NCI-H146 (cell line): ENCODE measurements around the gene IL34.
"Not testable (repeated sequence)": the region's sequence is repeated elsewhere in the genome, so short reads cannot be mapped to it uniquely, and the experiment has no call there.

Experiments
- DNase-seq: peaks from one replicate; lab custom pipeline; 2025; lab: John Stamatoyannopoulos, UW

IL34 gene

DNA sequence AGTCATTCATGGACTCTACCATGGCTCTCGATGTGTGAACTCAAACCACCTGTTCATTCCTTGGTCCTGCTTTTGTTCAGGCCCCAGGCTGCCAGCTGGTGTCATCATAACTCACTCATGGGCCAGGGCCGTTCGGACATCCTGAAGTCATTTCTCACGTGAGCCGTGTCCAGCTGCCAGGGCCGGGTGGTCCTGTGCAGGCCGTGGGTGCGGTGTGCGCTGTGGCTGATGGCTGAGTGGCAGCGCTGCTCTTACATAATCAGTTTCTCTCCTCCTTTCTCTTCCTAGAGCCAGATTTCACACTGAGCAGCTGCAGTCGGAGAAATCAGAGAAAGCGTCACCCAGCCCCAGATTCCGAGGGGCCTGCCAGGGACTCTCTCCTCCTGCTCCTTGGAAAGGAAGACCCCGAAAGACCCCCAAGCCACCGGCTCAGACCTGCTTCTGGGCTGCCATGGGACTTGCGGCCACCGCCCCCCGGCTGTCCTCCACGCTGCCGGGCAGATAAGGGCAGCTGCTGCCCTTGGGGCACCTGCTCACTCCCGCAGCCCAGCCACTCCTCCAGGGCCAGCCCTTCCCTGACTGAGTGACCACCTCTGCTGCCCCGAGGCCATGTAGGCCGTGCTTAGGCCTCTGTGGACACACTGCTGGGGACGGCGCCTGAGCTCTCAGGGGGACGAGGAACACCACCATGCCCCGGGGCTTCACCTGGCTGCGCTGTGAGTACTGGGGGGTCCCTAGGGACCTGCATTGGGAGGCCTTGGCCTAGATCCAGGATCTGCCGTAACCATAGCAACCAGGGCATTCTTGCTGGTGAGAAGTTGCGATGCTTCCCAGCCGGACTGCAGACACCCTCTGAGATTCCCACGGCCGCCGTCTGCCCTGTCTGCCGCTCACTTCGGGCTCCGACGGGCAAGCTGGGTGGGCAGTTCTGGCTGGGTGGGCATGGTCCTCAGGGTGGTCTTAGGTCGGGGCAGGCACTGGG, at the start of gene IL34:
TSS of gene IL34 (plus strand) at position 300 of the 982 bp plus-strand sequence. CDS start at position 689, 389 bp downstream.
- peak; percentile 75 for DNase-seq

DNA sequence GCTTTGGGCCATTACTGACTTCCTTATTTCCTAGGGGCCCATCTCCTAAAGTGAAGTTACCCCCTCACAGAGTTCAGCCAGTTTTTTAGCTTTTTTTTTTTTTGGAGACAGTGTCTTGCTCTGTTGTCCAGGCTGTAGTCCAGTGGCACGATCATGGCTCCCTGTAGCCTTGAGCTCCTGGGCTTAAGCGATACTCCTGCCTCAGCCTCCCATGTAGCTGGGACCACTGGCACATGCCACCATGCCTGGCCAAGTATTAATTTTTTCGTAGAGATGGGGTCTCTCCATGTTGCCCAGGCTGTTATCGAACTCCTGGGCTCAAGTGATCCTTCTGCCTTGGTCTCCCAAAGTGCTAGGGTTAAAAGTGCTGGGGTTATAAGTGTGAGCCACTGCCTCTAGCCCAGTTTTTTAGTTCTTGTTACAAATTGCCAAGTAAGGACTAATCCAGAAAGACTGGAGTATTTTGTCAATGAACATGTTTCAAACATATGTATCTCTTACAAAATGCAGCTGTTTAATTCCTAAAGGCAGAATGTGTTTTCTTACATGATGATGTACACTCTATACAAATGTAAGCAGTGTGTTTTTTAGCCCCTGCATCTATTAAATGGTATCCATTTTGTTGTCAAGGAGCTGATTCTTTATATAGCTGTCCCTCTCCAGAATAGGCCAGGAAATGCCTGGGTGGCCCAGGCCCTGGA, 49.1 kb upstream of the IL34 start:
- no peak for DNase-seq

DNA sequence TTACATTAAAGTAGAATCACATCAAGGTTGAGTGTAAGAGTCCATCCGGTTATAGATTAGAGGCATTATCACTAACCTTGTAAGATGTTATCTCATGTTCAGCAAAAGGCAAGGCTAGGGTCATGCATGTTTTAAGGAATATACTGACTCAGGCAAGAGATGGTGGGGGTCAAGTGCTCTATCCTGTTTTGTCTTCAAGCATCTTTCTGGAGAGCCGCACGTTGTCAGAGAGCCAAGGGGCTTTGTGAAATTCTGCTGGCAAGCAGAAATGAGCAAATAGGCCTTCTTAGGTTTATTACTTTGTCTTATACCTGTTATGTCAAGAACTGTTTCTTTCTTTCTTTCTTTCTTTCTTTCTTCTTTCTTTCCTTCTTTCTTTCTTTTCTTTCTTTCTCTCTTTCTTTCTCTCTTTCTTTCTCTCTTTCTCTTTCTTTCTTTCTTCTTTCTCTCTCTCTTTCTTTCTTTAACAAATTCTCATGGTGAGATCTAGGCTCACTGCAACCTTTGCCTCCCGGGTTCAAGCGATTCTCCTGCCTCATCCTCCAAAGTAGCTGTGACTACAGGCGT, 47.3 kb upstream of the IL34 start:
- DNase-seq = no peak

DNA sequence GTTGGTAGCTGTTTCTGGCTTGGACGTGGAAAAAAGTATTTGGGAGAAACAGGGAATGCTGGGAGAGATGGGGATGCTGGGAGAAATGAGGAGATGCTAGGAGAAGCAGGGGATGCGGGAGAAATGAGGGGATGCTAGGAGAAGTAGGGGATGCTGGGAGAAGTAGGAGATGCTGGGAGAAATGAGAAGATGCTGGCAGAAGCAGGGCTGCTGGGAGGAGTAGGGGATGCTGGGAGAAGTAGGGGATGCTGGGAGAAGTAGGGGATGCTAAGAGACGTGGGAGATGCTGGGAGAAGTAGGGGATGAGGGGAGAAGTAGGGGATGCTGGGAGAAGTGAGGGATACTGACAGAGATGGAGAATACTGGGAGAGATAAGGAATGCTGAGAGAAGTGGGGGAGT, 45.6 kb upstream of the IL34 start:
- DNase-seq = no peak

DNA sequence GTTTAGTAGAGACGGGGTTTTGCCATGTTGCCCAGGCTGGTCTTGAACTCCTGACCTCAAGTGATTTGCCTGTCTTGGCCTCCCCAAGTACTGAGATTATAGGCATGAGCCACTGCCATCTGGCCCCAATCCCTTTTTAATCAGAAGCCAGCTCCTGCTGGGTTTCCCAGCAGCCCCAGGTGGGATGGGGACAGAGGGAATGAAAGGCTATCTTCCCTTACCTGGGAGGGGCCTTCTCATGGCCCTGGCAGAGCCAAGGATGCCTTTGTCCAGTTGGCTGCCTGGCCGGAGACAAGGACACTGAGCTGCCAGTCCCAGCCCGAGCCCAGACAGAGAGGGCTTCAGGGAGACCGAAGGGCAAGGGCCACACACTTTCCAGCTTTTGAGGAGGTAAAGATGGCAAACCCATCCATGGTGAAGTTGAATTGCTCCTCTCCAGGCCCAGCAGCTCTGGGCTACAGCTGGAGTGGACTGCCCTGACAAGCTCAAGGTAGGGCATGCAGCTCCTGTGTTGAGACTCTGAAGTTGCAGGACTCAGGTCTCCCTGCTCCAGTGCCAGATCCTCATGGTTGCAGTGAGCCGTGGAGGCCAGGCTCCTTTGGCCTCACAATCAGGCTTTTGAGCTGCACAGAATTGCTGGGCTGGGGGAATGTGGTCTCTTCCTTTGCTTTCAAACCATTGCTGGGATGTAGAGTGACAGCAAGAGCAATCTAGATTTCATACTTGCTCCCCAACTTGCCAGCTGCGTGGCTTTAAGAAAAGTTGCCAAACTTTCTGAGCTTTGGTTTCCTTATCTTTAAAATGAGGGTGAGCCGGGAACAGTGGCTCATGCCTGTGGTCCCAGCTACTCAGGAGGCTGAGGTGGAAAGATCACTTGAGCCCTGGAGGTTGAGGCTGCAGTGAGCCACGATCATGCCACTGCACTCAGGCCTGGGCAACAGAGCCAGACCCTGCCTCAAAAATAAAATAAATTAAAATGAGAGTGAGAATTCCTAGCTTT, 44.5 kb upstream of the IL34 start:
- no peak for DNase-seq

DNA sequence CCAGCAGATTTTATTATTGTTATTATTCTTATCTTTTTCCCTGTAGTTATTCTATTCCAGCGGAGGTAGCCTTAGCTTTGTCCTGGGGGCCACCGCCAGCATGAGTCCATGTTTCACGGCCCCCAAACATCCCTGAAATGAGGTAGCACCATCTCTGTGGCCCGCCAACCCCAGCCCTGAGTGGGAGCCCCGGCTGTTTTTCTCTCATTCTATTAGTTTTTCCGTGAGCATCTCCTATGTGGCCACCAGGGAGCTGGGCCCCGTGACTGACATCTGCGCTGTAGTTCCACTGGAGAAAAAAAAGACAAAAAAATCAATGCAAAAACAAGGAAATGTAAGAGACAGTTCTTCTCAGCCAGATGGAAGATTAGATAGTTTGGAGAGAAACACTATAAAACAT, 43.5 kb upstream of the IL34 start:
- DNase-seq = no peak

DNA sequence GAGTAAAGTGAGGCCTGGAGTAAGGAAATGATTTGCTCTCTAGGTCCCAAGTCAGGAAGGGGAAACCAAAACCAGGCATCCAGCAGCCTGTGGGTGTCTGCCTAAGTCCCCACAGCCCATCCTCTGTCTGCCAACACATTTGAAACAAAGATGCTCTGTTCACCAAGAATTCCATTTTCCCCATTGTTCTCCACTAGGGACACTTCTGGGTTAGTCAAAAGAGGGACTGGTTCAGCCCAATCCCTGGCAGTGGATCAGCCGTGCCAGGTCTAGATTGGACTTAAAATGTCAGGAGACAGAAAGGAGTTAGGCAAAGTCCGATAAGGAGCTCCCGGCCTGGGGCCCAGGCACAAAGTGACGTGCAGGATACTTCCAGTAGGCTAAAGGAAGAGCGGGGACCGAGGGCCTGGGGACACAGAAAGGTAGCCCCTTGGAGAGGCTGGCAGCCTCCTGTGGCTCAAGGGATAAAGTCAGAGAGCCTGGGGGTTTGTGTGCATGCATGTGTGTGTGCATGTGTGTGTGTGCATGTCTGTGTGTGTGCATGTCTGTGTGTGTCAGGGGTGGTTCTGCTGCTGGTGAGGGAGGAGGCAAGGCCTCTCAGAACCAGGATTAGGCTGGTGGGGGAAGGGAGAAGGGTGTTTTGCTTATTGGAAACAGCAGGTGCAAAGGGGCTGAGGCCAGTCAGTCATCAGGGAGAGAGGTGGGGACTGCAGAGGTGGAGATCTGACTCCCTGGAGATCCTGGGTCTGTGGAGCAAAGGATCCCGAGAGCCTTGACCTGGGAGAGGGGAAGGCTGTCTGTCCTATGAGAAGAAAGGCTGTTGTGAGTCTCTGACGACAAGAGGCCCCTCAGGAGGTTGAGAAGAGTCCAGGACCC, 41.7 kb upstream of the IL34 start:
- no peak for DNase-seq

DNA sequence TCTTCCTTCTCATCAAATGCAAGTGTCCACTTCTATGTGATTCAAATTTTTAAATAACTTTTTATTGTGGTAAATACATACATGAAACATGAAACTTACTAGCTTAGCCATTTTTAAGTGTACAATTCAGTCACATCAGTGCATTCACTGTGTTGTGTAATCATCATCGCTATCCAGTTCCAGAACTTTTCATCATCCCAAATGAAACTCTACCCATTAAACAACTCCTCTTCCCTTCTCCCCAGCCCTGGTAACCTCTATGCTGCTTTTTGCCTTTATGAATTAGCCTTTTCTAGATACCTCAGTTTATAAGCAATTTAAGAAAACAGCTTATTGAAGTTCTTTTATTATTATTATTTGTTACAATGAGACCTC, 41.1 kb upstream of the IL34 start:
- no peak for DNase-seq

DNA sequence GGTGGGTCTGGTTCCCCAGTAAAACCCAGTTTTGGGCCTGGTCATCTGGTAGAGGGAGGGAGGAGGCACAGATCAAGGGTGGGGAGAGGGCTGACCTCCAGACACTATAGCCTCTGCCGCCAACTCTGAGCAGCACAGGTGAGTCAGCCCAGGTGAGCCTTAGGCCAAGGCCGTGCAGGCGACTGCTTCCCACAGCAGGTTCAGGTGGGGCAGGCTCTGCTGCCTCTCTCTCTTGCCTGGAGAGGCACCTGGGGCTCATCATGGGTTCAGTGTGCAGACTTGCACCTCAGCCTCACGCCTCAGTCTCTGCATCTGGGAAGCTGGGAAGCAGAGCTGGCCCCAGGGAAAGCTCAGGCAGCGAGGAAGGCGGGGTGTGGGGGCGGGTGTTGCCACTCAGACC, 37.8 kb upstream of the IL34 start:
- no peak for DNase-seq

DNA sequence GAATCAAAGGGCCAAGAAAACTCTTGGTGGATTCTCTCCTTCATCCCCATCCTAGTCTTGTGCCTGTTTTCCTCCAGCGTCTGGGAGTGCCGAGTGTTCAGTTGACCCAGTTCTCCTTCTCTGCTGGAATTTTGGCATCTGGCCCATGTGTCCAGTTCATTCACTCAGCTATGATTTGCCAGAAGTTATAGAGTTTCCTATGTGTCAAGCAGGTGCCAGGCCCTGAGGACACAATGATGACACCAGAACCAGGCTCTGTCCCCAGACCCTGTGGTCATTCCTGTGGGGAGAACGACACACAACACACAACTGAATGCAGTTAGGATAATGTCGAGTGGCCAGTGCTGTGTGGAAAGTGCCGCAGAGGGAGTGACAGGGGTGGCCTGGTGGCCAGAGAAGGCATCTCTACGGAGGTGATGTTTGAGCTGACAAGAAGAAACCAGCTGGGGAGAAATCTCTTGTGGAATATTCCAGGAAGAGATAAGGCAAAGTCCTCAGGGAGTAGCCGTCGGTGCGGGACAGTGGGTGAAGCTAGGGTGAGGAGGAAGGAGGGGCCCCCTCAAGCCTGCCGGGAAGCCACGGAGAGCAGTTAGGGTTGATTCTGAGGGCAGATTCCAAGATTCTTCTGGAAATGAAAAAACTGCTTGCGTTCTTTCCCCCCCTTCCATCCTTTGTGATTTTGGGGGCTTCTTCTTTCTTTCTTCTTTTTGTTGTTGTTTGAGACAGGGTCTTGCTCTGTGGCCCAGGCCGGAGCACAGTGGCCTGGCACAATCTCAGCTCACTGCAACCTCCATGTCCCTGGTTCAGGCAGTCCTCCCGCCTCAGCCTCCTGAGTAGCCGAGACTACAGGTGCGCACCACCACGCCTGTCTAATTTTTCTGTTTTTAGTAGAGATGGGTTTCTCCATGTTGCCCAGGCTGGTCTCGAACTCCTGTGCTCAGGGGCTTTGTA, 35.8 kb upstream of the IL34 start:
- DNase-seq = no peak

DNA sequence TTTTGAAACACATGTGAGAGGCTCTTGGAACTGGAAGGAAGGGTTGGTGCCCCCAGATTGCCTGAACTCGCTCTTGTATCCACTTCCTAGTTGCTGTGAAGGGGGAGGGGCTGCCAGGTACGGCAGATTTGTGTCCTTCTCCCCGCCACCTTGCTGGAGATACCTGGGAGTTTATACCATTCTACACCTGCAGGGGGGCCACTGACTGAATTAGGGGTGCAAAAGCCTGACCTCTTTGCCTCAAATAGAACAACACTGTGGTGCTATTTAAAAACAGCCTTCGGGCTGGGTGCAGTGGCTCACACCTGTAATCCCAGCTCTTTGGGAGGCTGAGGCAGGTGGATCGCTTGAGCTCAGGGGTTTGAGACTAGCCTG, 35.1 kb upstream of the IL34 start:
- DNase-seq = no peak

DNA sequence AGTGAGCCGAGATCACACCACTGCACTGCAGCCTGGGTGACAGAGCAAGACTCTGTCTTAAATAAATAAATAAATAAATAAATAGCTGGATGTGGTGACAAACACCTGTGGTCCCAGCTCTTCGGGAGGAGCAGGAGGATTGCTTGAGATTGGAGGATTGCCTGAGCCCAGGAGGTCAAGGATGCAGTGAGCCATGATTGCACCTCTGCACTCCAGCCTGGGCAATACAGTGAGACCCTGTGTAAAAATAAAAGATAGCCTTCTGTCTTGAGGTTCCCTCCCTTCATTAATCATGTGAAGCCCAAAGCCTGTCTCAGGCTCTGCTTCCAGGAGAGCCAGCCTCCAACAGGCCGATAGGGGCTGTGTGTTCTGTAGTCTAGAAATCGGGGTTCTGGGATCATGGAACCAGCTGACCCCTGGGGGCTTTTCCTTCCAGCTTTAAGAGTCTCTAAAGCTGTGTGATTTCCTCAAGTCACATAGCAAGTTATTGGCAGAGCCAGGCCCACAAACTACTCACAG, 34.5 kb upstream of the IL34 start:
- no peak for DNase-seq

DNA sequence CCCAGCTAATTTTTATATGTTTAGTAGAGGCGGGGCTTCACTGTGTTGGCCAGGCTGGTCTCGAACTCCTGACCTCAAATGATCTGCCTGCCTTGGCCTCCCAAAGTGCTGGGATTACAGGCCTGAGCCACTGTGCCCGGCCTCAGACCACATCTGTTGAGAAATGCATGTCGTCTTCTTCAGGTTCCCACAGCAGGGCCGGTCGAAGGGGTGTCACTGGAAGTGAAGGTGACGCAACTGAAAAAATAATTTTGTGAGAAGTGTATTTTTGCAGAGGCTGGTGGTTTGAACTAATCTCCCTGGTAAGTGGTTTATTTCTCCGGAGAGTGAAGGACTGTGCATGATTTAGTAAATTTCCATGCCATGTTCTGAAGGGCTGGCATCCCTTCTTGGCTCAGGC, 33.4 kb upstream of the IL34 start:
- no peak for DNase-seq

DNA sequence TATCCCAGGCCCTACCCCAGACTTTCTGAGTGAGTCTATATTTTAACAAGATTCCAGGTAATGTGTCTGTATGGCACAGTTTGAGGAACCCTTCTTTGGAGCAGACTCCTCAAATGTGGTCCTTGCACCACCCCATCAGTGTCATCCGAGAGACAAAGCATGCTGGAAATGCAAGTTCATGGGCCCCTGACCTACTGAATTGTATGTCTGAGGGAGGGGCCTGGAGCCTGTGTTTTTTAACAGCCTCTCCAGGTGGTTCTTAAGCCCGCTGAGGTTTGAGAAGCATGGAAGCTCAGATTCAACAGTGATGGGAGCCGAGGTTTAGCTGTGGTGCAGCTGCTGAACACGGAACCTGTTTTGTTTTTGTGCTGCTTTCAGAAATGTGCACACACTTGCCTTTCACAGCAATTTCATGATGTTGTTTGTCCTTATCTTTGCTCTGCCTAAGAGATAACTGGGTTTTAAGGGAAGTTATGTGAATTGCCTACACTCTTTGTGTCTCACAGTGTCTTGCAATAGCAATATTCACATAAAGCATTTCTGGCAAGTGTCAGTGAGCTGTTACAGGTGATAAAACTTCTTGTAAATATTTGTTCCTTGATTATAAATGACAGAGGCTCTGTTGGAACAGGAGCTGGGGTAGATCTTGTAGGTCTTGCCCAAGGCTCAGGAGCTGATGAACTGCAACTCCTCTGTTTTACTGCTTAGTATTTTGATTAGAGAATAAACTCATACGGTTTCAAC, 32.0 kb upstream of the IL34 start:
- DNase-seq = no peak

DNA sequence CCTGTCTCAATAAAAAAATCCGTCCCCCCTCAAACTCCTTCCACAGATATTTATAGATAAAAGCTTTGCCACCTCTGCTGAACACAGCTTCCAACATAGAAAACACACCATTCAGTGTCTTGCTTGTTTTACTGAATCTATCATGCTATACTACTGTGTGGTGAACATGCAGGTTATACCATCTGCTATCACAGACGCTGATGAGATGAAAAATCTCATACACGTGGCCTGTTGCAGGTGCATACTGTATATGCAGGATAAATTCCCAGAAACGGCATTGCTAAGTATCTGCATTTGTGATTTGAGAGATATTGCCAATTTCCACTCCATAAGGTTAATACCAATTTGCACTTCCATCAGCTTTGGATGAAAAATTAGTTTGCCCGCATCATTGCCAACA, 30.4 kb upstream of the IL34 start:
- no peak for DNase-seq

DNA sequence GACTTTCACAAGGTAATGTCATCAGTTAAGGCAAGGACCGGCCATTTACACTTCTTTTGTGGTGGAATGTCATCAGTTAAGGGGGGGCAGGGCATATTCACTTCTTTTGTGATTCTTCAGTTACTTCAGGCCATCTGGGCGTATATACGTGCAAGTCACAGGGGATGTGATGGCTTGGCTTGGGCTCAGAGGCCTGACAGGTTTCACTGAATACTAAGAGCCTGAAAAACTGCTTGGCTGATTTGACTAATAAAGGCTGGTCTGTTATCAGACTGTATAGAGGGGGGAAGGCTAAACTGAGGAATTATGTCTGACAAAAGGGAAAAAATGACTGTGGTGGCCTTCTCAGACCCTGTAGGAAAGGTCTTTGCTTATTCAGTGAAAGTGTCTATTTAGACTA, 24.5 kb upstream of the IL34 start:
- not testable (repeated sequence) for DNase-seq

DNA sequence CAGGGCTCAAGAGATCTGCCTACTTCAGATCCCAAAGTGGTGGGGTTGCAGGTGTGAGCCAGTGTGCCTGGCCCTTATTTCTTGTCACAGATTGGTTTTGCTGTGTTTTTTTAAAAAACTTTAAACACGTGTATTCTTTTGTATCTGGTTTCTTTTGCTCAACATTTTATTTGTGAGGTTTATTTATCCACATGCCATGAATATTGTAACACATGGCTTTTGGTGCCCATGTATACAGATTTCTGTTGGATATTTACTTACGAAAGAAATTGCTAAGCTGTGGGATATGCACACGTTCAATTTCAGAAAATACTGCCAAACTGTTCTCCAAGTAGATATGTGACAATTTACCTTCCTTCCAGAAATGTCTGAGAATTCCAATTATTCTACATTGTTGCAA, 18.7 kb upstream of the IL34 start:
- no peak for DNase-seq

DNA sequence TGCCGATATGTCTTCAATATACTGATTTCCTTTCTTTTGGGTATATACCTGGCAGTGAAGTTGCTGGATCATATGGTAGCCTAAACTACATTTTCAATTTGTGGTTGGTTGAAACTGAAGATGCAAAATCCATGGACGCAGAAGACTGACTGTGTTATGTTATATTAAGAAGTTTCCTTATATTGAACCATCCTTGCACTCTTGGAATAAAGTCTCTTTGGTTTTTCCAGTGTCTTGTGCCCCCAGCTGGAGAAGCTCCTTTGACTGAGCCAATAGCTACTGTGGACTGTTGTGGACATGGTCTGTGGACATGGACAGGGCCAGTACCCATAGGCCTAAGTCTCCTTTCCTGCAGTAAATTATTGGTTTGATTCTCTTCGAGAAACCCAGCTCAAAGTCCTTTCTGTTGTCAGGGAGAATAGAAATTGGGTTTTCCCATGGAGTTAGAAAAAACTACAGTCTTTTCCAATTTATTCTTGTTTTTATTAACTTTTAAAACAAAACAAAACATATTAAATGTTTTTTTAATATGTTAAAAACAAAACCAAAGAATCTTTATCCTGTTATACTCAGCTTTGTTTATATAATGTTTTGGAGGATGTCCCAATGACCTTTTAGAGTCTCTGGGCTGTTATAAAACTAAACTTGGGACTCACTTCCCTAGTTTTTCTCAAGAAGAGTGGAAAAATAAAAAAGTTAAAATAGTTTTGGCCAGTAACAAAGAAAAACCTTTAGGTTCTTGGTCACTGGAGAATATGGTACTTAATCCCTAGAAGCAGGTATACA, 15.2 kb upstream of the IL34 start:
- DNase-seq = no peak
